COLO829 (cell line): ENCODE data around the gene PPP2R2C.

ENCODE experiments used
- DNase-seq: peaks from one replicate; pipeline ENCODE4 v3.0.0; 2012; ENCODE audit warnings: low spot score

PPP2R2C gene

GRCh38 chr4:6378493-6379445 is 93.6 kb downstream of the PPP2R2C start:
- no peak for DNase-seq

GRCh38 chr4:6377626-6378492 is 94.6 kb downstream of the PPP2R2C start:
- DNase-seq = no peak

GRCh38 chr4:6375620-6376295 is 96.7 kb downstream of the PPP2R2C start:
- DNase-seq = no peak

- no peak for DNase-seq
Measured at GRCh38 chr4:6374575-6374974, 97.8 kb downstream of the PPP2R2C start.

GRCh38 chr4:6373541-6374410 is 98.6 kb downstream of the PPP2R2C start:
- no peak for DNase-seq

- peak; percentile 58 for DNase-seq
Measured at GRCh38 chr4:6372649-6373525, 99.5 kb downstream of the PPP2R2C start.

- DNase-seq = no peak
Measured at GRCh38 chr4:6371812-6372211, 100.6 kb downstream of the PPP2R2C start.

- no peak for DNase-seq
Measured at GRCh38 chr4:6371271-6371670, 101.1 kb downstream of the PPP2R2C start.

- no peak for DNase-seq
Measured at GRCh38 chr4:6369924-6370645, 102.3 kb downstream of the PPP2R2C start.

GRCh38 chr4:6369511-6369910 is 102.9 kb downstream of the PPP2R2C start:
- DNase-seq = no peak

- DNase-seq = no peak
Measured at GRCh38 chr4:6369035-6369434, 103.4 kb downstream of the PPP2R2C start.

- no peak for DNase-seq
Measured at GRCh38 chr4:6368601-6369000, 103.8 kb downstream of the PPP2R2C start.

GRCh38 chr4:6368096-6368495 is 104.3 kb downstream of the PPP2R2C start:
- DNase-seq = no peak

GRCh38 chr4:6367371-6367851 is 105.0 kb downstream of the PPP2R2C start:
- DNase-seq = no peak

GRCh38 chr4:6366581-6366980 is 105.8 kb downstream of the PPP2R2C start:
- no peak for DNase-seq

- no peak for DNase-seq
Measured at GRCh38 chr4:6365545-6366086, 106.8 kb downstream of the PPP2R2C start.

GRCh38 chr4:6364581-6364980 is 107.8 kb downstream of the PPP2R2C start:
- no peak for DNase-seq

- DNase-seq = no peak
Measured at GRCh38 chr4:6364146-6364545, 108.3 kb downstream of the PPP2R2C start.

- peak; percentile 29 for DNase-seq
Measured at GRCh38 chr4:6362896-6363295, 109.5 kb downstream of the PPP2R2C start.
